Peyer's patch (tissue), 4 donors: ENCODE results near the gene CLNK.
"Not testable (repeated sequence)": the region's sequence is repeated elsewhere in the genome, so short reads cannot be mapped to it uniquely, and the experiment has no call there.

Experiments
- POLR2A ChIP-seq, 2 donors: fragments of 450-650 bp; IDR thresholded peaks; one replicate each; pipeline ENCODE4 v1.5.1; 2017; ENCODE audit warnings: antibody characterized with exemption in 2 of 2, mild to moderate bottlenecking in 2 of 2, moderate library complexity in 2 of 2
- TF ChIP-seq, protein P1 (sequence below), 6 experiments: fragments of 450-650 bp in 4 of 6; fragments of 200-600 bp in 2 of 6; sonication (generic) in 1 of 6; IDR thresholded peaks; one replicate each; pipeline ENCODE4 v1.5.1; 2017 to 2019; ENCODE audit warnings: antibody characterized with exemption in 6 of 6, mild to moderate bottlenecking in 3 of 6, moderate library complexity in 1 of 6

DNA sequence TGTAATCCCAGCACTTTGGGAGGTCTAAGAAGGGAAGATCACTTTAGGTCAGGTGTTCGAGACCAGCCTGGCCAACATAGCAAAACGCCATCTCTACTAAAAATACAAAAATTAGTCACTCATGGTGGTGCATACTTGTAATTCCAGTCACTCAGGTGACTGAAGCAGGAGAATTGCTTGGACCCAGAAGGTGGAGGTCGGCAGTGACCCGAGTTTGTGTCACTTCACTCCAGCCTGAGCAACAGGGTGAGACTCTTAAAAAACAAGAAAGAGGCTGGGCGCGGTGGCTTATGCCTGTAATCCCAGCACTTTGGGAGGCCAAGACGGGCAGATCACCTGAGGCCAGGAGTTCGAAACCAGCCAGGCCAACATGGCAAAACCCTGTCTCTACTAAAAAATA, 69.6 kb downstream of the CLNK start:
- TF ChIP-seq, protein P1, sequence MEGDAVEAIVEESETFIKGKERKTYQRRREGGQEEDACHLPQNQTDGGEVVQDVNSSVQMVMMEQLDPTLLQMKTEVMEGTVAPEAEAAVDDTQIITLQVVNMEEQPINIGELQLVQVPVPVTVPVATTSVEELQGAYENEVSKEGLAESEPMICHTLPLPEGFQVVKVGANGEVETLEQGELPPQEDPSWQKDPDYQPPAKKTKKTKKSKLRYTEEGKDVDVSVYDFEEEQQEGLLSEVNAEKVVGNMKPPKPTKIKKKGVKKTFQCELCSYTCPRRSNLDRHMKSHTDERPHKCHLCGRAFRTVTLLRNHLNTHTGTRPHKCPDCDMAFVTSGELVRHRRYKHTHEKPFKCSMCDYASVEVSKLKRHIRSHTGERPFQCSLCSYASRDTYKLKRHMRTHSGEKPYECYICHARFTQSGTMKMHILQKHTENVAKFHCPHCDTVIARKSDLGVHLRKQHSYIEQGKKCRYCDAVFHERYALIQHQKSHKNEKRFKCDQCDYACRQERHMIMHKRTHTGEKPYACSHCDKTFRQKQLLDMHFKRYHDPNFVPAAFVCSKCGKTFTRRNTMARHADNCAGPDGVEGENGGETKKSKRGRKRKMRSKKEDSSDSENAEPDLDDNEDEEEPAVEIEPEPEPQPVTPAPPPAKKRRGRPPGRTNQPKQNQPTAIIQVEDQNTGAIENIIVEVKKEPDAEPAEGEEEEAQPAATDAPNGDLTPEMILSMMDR (IDR thresholded peaks at IDR 0.05): not testable (repeated sequence)
- TF ChIP-seq POLR2A (IDR thresholded peaks at IDR 0.05): not testable (repeated sequence)
